HepG2 (cell line): ENCODE measurements around the gene IL6ST. TPM values are rescaled to one million over a fixed set of nuclear protein-coding genes. Genes with fewer than 3 reads are reported as not detected.
A peak's percentile ranks its signal among the peaks of the same experiment; 100 is the strongest.

Experiments used
- CC2D1A ChIP-seq: sonication (generic); formaldehyde crosslinking; IDR thresholded peaks from 2 replicates; pipeline ENCODE4 v1.8.1; 2023; ENCODE audit warnings: mild to moderate bottlenecking, missing genetic modification reagents
- ELF3 ChIP-seq: IDR thresholded peaks from 2 replicates; pipeline ENCODE4 v1.6.1; 2016; ENCODE audit warnings: missing genetic modification reagents, missing compliant biosample characterization
- GRHL1 ChIP-seq: sonication (generic); formaldehyde crosslinking; conservative IDR thresholded peaks from 2 replicates; pipeline ENCODE4 v1.8.0; 2022; ENCODE audit warnings: missing genetic modification reagents
- GTF2F1 ChIP-seq: fragments of 150-350 bp; IDR thresholded peaks from 2 replicates; pipeline ENCODE4 v1.6.1; 2014; ENCODE audit warnings: low read length
- HES4 ChIP-seq: sonication (generic); formaldehyde crosslinking; IDR thresholded peaks from 2 replicates; pipeline ENCODE4 v1.9.0; 2021; ENCODE audit warnings: mild to moderate bottlenecking, missing genetic modification reagents, borderline replicate concordance
- HNF4A ChIP-seq: sonication (generic); formaldehyde crosslinking; IDR thresholded peaks from 2 replicates; pipeline ENCODE4 v1.4.0; 2020; ENCODE audit warnings: missing genetic modification reagents
- MLX ChIP-seq: IDR thresholded peaks from 2 replicates; pipeline ENCODE4 v1.6.1; 2016
- NR2C2 ChIP-seq: sonication (generic); formaldehyde crosslinking; IDR thresholded peaks from 2 replicates; pipeline ENCODE4 v1.4.0; 2020; ENCODE audit warnings: missing genetic modification reagents, mild to moderate bottlenecking, moderate library complexity, borderline replicate concordance
- PRPF4 ChIP-seq: fragments of 200-400 bp; formaldehyde crosslinking; IDR thresholded peaks from 2 replicates; pipeline ENCODE4 v1.6.1; 2016; ENCODE audit warnings: low read length, low read depth; ENCODE audit not compliant: poor library complexity, severe bottlenecking
- SRSF4 ChIP-seq: fragments of 200-400 bp; formaldehyde crosslinking; IDR thresholded peaks from one replicate; pipeline ENCODE4 v1.6.1; 2018; ENCODE audit warnings: mild to moderate bottlenecking, low read depth, low read length, moderate library complexity; ENCODE audit not compliant: poor library complexity, severe bottlenecking
- TOE1 ChIP-seq: sonication (generic); formaldehyde crosslinking; IDR thresholded peaks from 2 replicates; pipeline ENCODE4 v1.4.0; 2020; ENCODE audit warnings: mild to moderate bottlenecking, missing genetic modification reagents
- YEATS2 ChIP-seq: sonication (generic); formaldehyde crosslinking; IDR thresholded peaks from 2 replicates; pipeline ENCODE4 v1.4.0; 2020; ENCODE audit warnings: missing genetic modification reagents, borderline replicate concordance
- ZKSCAN8 ChIP-seq: IDR thresholded peaks from 2 replicates; pipeline ENCODE4 v1.6.1; 2016; ENCODE audit warnings: borderline replicate concordance, missing genetic modification reagents, missing compliant biosample characterization
- ZNF225 ChIP-seq: sonication (generic); formaldehyde crosslinking; IDR thresholded peaks from 2 replicates; pipeline ENCODE4 v1.4.0; 2020; ENCODE audit warnings: mild to moderate bottlenecking, missing genetic modification reagents
- ZNF232 ChIP-seq: sonication (generic); formaldehyde crosslinking; IDR thresholded peaks from 2 replicates; pipeline ENCODE4 v1.4.0; 2020; ENCODE audit warnings: missing genetic modification reagents, borderline replicate concordance
- ZNF263 ChIP-seq: sonication (generic); formaldehyde crosslinking; IDR thresholded peaks from 2 replicates; pipeline ENCODE4 v1.4.0; 2020; ENCODE audit warnings: missing genetic modification reagents
- ZNF383 ChIP-seq: sonication (generic); formaldehyde crosslinking; IDR thresholded peaks from 2 replicates; pipeline ENCODE4 v1.4.0; 2020; ENCODE audit warnings: missing genetic modification reagents, mild to moderate bottlenecking, borderline replicate concordance
- ZNF44 ChIP-seq: sonication (generic); formaldehyde crosslinking; IDR thresholded peaks from 2 replicates; pipeline ENCODE4 v1.5.1; 2020; ENCODE audit warnings: mild to moderate bottlenecking, missing genetic modification reagents
- ZNF468 ChIP-seq: sonication (generic); formaldehyde crosslinking; IDR thresholded peaks from 2 replicates; pipeline ENCODE4 v1.8.0; 2022; ENCODE audit warnings: mild to moderate bottlenecking, moderate library complexity, missing genetic modification reagents
- ZNF589 ChIP-seq: sonication (generic); formaldehyde crosslinking; conservative IDR thresholded peaks from 2 replicates; pipeline ENCODE4 v1.8.0; 2022; ENCODE audit warnings: mild to moderate bottlenecking, moderate library complexity, missing genetic modification reagents
- ZNF660 ChIP-seq: sonication (generic); formaldehyde crosslinking; IDR thresholded peaks from 2 replicates; pipeline ENCODE4 v1.5.1; 2020; ENCODE audit warnings: mild to moderate bottlenecking, low read depth, missing genetic modification reagents, borderline replicate concordance
- ZNF782 ChIP-seq: sonication (generic); formaldehyde crosslinking; IDR thresholded peaks from 2 replicates; pipeline ENCODE4 v1.4.0; 2020; ENCODE audit warnings: missing genetic modification reagents, mild to moderate bottlenecking, borderline replicate concordance
- ZNF792 ChIP-seq: IDR thresholded peaks from 2 replicates; pipeline ENCODE4 v1.6.1; 2016
- ZSCAN9 ChIP-seq: IDR thresholded peaks from 2 replicates; pipeline ENCODE4 v1.6.1; 2016; ENCODE audit warnings: borderline replicate concordance
- polyA plus RNA-seq, 8 experiments: library from polyadenylated mRNA; depleted of rRNA in 3 of 8; stranded (reverse) in 7 of 8; unstranded in 1 of 8; fragments of >200 nt; fragmentation: Illumina TruSeq in 4 of 8; extraction: Trizol in 4 of 8; gene quantifications; 2 replicates each; pipeline versions ENCODE4 v1.2.1 to v1.2.3, GENCODE V29; 2011 to 2016; ENCODE audit warnings: low read depth in 4 of 8, missing spikeins in 1 of 8, mixed read lengths in 1 of 8; ENCODE audit not compliant: insufficient read depth in 1 of 8
- total RNA-seq, 5 experiments: library from RNA; depleted of rRNA; stranded (reverse); fragments of >200 nt; fragmentation: Illumina TruSeq; extraction: Trizol; gene quantifications; 2 replicates each; pipeline ENCODE4 v1.2.3, GENCODE V29; 2016; ENCODE audit warnings: low read depth in 1 of 5
- TF ChIP-seq, protein P1 (sequence below): IDR thresholded peaks from 2 replicates; pipeline ENCODE4 v1.6.1; 2016; ENCODE audit warnings: missing genetic modification reagents, missing compliant biosample characterization

The IL6ST gene
- total and polyA plus RNA-seq, 2 of the 13 experiments (the other 11 are each of a cell fraction or from before 2014, with no cell fraction given), result 66.6 to 166 TPM

GRCh38 chr5:55994998-55995914 lies 493 bp upstream of the IL6ST start (continued):
- TF ChIP-seq GRHL1, result no peak
- TF ChIP-seq PRPF4, result no peak
- TF ChIP-seq ZKSCAN8, result no peak
- TF ChIP-seq HES4 (CRISPR knock-in tag), result no peak; the same call in 1 of the 2 replicates
- peak; percentile 89 for TF ChIP-seq NR2C2 (CRISPR knock-in tag)
- no peak for TF ChIP-seq CC2D1A (CRISPR knock-in tag)
- TF ChIP-seq YEATS2, result peak; percentile 61; the same call in 1 of the 2 replicates
- no peak for TF ChIP-seq ZNF263 (CRISPR knock-in tag)
- 0 out of 2 replicates have a peak, but pooled peaks have one; percentile 55 for TF ChIP-seq ELF3 (CRISPR knock-in tag)
- TF ChIP-seq ZNF383 (CRISPR knock-in tag), result no peak
- TF ChIP-seq ZNF44 (CRISPR knock-in tag), result no peak
- TF ChIP-seq ZNF782 (CRISPR knock-in tag), result no peak; the same call in 1 of the 2 replicates
- TF ChIP-seq GTF2F1, result no peak
- peak; percentile 39; the same call in 1 of the 2 replicates for TF ChIP-seq HNF4A (CRISPR knock-in tag)
- no peak for TF ChIP-seq ZNF225 (CRISPR knock-in tag)
- TF ChIP-seq ZNF232, result no peak
- no peak for TF ChIP-seq TOE1
- TF ChIP-seq, protein P1, sequence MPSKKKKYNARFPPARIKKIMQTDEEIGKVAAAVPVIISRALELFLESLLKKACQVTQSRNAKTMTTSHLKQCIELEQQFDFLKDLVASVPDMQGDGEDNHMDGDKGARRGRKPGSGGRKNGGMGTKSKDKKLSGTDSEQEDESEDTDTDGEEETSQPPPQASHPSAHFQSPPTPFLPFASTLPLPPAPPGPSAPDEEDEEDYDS (CRISPR knock-in tag), result peak; percentile 82
- no peak for TF ChIP-seq ZNF660 (CRISPR knock-in tag)
- TF ChIP-seq SRSF4, result no peak
- peak; percentile 61; the same call in 1 of the 2 replicates for TF ChIP-seq ZNF792 (CRISPR knock-in tag)
- peak; percentile 46; the same call in 1 of the 2 replicates for TF ChIP-seq ZNF589 (CRISPR knock-in tag)
- TF ChIP-seq ZNF468 (CRISPR knock-in tag), result no peak; the same call in 1 of the 2 replicates
- no peak for TF ChIP-seq ZSCAN9 (CRISPR knock-in tag)
- 0 out of 2 replicates have a peak, but pooled peaks have one; percentile 49 for TF ChIP-seq MLX (CRISPR knock-in tag)
